GM12891 (cell line): ENCODE results near the gene LAPTM5.

Source experiments
- PAX5 ChIP-seq: IDR thresholded peaks from 2 replicates; pipeline ENCODE4 v1.6.1; 2011; ENCODE audit warnings: low read length, moderate library complexity, mild to moderate bottlenecking; ENCODE audit not compliant: insufficient read depth, severe bottlenecking
- POLR2A ChIP-seq: IDR thresholded peaks from 2 replicates; pipeline ENCODE4 v1.6.1; 2011; ENCODE audit warnings: low read depth, low read length, control low read depth
- POLR2AphosphoS5 ChIP-seq: IDR thresholded peaks from 2 replicates; pipeline ENCODE4 v1.6.1; 2011; ENCODE audit warnings: low read depth, low read length, control low read depth
- SPI1 ChIP-seq: IDR thresholded peaks from 2 replicates; pipeline ENCODE4 v1.6.1; 2011; ENCODE audit warnings: low read depth, low read length, control low read depth
- TAF1 ChIP-seq: IDR thresholded peaks from 2 replicates; pipeline ENCODE4 v1.6.1; 2011; ENCODE audit warnings: low read depth, low read length, control low read depth

DNA sequence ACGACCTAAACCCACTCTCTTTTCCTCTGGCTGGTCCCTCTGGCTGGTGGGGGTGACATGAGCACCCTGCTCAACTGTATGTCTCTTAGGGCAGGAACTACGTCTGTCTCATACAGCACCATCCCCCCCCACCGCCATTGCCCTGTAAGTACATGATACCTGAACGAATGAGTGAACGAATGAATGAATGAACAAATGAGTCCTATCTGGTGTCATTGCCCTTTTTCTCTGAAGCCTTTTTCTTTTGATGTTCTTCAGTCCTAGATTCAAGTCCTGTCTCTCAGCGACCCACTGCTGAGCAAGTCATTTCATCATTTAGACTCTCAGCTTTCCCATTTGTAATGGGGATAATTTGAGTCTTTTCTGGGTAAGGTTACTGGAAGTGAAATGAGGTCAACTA is 45.0 kb downstream of the LAPTM5 start:
- no peak for TF ChIP-seq POLR2AphosphoS5
- no peak for TF ChIP-seq PAX5
- no peak for TF ChIP-seq TAF1
- no peak for TF ChIP-seq POLR2A
- TF ChIP-seq SPI1, result no peak
